Neutrophil (primary cell): ENCODE measurements around the gene ZBTB45.

Experiments used
- H3K27ac ChIP-seq: fragments of 200-600 bp; sonication (generic); 2 replicates; pipeline ENCODE4 v1.5.1; 2016; ENCODE audit warnings: mild to moderate bottlenecking, moderate library complexity
- H3K27me3 ChIP-seq: fragments of 200-600 bp; sonication (generic); 2 replicates; pipeline ENCODE4 v1.6.0; 2016; ENCODE audit warnings: mild to moderate bottlenecking
- H3K36me3 ChIP-seq: fragments of 200-600 bp; sonication (generic); 2 replicates; pipeline ENCODE4 v1.5.1; 2017
- H3K4me1 ChIP-seq, 2 experiments: fragments of 200-600 bp in 1 of 2; sonication (generic) in 1 of 2; 1 replicate in 1 of 2; 2 replicates in 1 of 2; pipeline versions ENCODE4 v1.5.1 to v1.6.1; 2013 to 2016; ENCODE audit warnings: low read depth in 1 of 2, low read length in 1 of 2, mild to moderate bottlenecking in 1 of 2, moderate library complexity in 1 of 2; ENCODE audit not compliant: control insufficient read depth in 1 of 2, insufficient read depth in 1 of 2
- H3K4me3 ChIP-seq, 2 experiments: fragments of 200-600 bp in 1 of 2; sonication (generic) in 1 of 2; 1 replicate in 1 of 2; 2 replicates in 1 of 2; pipeline ENCODE4 v1.5.1; 2013 to 2016; ENCODE audit warnings: low read depth in 1 of 2, low read length in 1 of 2, mild to moderate bottlenecking in 1 of 2, moderate library complexity in 1 of 2
- H3K9me3 ChIP-seq: fragments of 200-600 bp; sonication (generic); 2 replicates; pipeline ENCODE4 v1.5.1; 2016
- CTCF ChIP-seq: fragments of 200-600 bp; sonication (generic); IDR thresholded peaks from 2 replicates; pipeline ENCODE4 v1.5.1; 2016; ENCODE audit warnings: antibody characterized with exemption

ZBTB45 gene

GRCh38 chr19:58535857-58536256, 16.2 kb upstream of the ZBTB45 start:
- Histone ChIP-seq H3K4me3 (no peak overlapping the region), H3K27ac (no peak overlapping the region), H3K9me3 (no peaks in the 10 kb centered on the region), H3K4me1 (peaks cover 13 to 14% of the 10 kb centered on the region in 2 experiments), H3K27me3 (peaks cover 40% of the 10 kb centered on the region), H3K36me3 (no peaks in the 10 kb centered on the region)
- TF ChIP-seq CTCF = no peak

- Histone ChIP-seq H3K4me3 (no peak overlapping the region), H3K36me3 (no peaks in the 10 kb centered on the region), H3K27ac (no peak overlapping the region), H3K27me3 (no peaks in the 10 kb centered on the region), H3K4me1 (no peaks in the 10 kb centered on the region), H3K9me3 (no peaks in the 10 kb centered on the region)
- TF ChIP-seq CTCF = no peak
These were observed 11.6 kb upstream of the ZBTB45 start for GRCh38 chr19:58531034-58531840.

- no peaks in the 10 kb centered on the region for H3K27me3 ChIP-seq
These were observed 9.8 kb upstream of the ZBTB45 start for GRCh38 chr19:58529405-58529804.

GRCh38 chr19:58522709-58523108, 3.1 kb upstream of the ZBTB45 start:
- H3K27ac ChIP-seq = no peak overlapping the region
- no peaks in the 10 kb centered on the region for H3K36me3 ChIP-seq
- H3K9me3 ChIP-seq = no peaks in the 10 kb centered on the region
- no peaks in the 10 kb centered on the region for H3K27me3 ChIP-seq
- H3K4me1 ChIP-seq = peaks cover 24 to 26% of the 10 kb centered on the region in 2 experiments
- TF ChIP-seq CTCF = no peak
- no peak overlapping the region for H3K4me3 ChIP-seq

More at GRCh38 chr19:58529405-58529804, 9.8 kb upstream of the ZBTB45 start:
- Histone ChIP-seq H3K4me3 (no peak overlapping the region), H3K27ac (no peak overlapping the region), H3K36me3 (no peaks in the 10 kb centered on the region), H3K4me1 (no peaks in the 10 kb centered on the region), H3K9me3 (no peaks in the 10 kb centered on the region)
- TF ChIP-seq CTCF = no peak

GRCh38 chr19:58521651-58522050, 2.0 kb upstream of the ZBTB45 start:
- Histone ChIP-seq H3K27ac (no peak overlapping the region), H3K9me3 (no peaks in the 10 kb centered on the region), H3K4me3 (no peak overlapping the region), H3K27me3 (no peaks in the 10 kb centered on the region), H3K4me1 (peaks cover 24 to 31% of the 10 kb centered on the region in 2 experiments), H3K36me3 (peaks cover 8% of the 10 kb centered on the region)
- TF ChIP-seq CTCF = no peak
